ENCODE data around the gene HUWE1. TPM values are rescaled to one million over a fixed set of nuclear protein-coding genes. Genes with fewer than 3 reads are reported as not detected.

HUWE1 gene
- total RNA-seq, 2 donors from 2014 or later = 316 to 325 TPM

DNA sequence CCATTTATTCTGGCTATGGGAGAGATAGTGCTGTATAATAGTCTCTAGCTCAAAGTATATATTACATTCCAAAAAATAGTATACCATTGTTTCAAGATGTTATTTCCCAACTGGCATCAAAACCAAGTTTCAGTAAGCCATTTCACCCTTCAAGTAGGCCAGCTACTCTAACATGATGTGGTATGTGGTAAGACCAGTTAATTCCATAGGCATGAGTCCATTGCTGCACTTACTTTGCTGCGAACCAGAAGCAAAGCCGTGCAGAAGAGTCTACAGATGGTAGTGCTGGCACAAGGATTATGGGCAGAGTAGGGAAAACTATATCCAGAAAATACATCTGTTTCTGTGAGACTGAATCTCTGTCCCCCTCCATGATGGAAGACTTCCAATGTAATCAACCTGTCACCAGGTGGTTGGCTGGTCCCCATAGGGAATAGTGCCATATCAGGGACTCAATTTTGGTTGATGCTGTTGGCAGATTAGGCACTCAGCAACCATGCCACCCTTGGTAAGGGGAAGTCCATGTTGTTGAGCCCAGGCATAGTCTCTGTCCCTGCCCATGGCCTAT, 202.6 kb downstream of the HUWE1 start:
- Mint-ChIP-seq H3K4me1 (no peaks in the 10 kb centered on the region), H3K4me3 (no peak overlapping the region), H3K27ac (no peak overlapping the region), H3K9me3 (peaks cover 58% of the 10 kb centered on the region), H3K27me3 (ENCODE audit: insufficient read depth) (no peaks in the 10 kb centered on the region), H3K36me3 (ENCODE audit: low read depth) (no peaks in the 10 kb centered on the region)
- Histone ChIP-seq H3K4me3 (ENCODE audit: low read length) (no peak overlapping the region), H3K27ac (ENCODE audit: low read depth, low read length) (no peak overlapping the region), H3K9ac (ENCODE audit: extremely low read depth, low read length, poor library complexity, severe bottlenecking) (no peak overlapping the region), H3K27me3 (ENCODE audit: control insufficient read depth, insufficient read depth, low read length, poor library complexity, severe bottlenecking) (no peaks in the 10 kb centered on the region), H3K9me3 (ENCODE audit: control insufficient read depth, low read length) (no peaks in the 10 kb centered on the region), H3K4me1 (ENCODE audit: control insufficient read depth, insufficient read depth, low read length) (no peaks in the 10 kb centered on the region), H3K36me3 (ENCODE audit: control insufficient read depth, insufficient read depth, low read length) (no peaks in the 10 kb centered on the region)
- 94% methylated on average over 2 of the region's 2 CpGs; no CpG with 5 or more reads in 1 of the 2 experiments for WGBS, 2 experiments (ENCODE audit: insufficient coverage in 1 of 2, insufficient read length in 1 of 2)
- TF ChIP-seq CTCF (conservative IDR thresholded peaks at IDR 0.05) = no peak
- no peak for DNase-seq

DNA sequence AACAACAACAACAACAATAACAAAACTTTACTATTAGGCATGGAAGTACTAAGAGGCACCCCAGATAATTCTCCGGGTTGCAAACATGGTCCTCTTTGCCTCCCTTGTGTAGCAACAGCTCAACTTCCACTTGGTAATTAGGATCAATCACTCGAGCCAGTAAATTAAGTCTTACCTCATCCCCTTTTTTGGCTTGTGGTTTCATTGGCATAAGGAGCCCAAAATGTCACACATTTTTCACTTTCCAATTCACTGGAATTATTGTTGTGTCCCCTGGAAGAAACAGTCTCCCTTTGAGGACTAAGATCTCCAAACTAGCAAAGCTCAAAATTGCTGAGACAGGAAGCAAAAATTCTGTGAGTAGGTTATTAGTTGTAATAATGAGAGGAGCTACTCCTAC, 203.1 kb downstream of the HUWE1 start:
- Mint-ChIP-seq H3K4me3 (no peak overlapping the region), H3K36me3 (ENCODE audit: low read depth) (no peaks in the 10 kb centered on the region), H3K27ac (no peak overlapping the region), H3K9me3 (peaks cover 58% of the 10 kb centered on the region), H3K27me3 (ENCODE audit: insufficient read depth) (no peaks in the 10 kb centered on the region), H3K4me1 (no peaks in the 10 kb centered on the region)
- no peak overlapping the region for H3K9ac ChIP-seq (ENCODE audit: extremely low read depth, low read length, poor library complexity, severe bottlenecking)
- no peak overlapping the region for H3K4me3 ChIP-seq (ENCODE audit: low read length)
- no peaks in the 10 kb centered on the region for H3K27me3 ChIP-seq (ENCODE audit: control insufficient read depth, insufficient read depth, low read length, poor library complexity, severe bottlenecking)
- H3K4me1 ChIP-seq (ENCODE audit: control insufficient read depth, insufficient read depth, low read length) = no peaks in the 10 kb centered on the region
- H3K27ac ChIP-seq (ENCODE audit: low read depth, low read length) = no peak overlapping the region
- 66 to 90% methylated on average over 1 to 2 of the region's 2 CpGs for WGBS, 2 experiments (ENCODE audit: insufficient coverage in 1 of 2, insufficient read length in 1 of 2)
- H3K36me3 ChIP-seq (ENCODE audit: control insufficient read depth, insufficient read depth, low read length) = no peaks in the 10 kb centered on the region
- H3K9me3 ChIP-seq (ENCODE audit: control insufficient read depth, low read length) = no peaks in the 10 kb centered on the region
- TF ChIP-seq CTCF (conservative IDR thresholded peaks at IDR 0.05) = no peak
- DNase-seq = no peak

Small RNA genes within 50 kb of the gene (microRNA-seq; reads per million reads assigned to microRNA genes)
- gene MIR98 (ENCODE audit: borderline microRNAs expressed) (34.7 reads per million, percentile 61 among the genes with 10 or more reads in this experiment), gene MIRLET7F2 (ENCODE audit: borderline microRNAs expressed) (35.4 reads per million, percentile 62 among the genes with 10 or more reads in this experiment)
